HL-60 (cell line): Measurements from ENCODE around the gene PACSIN1.

Experiments
- CTCF ChIP-seq: IDR thresholded peaks from one replicate; pipeline ENCODE4 v1.5.1; 2011; ENCODE audit warnings: low read length, control low read depth, inconsistent platforms; ENCODE audit not compliant: insufficient read depth
- POLR2AphosphoS5 ChIP-seq: IDR thresholded peaks from 2 replicates; pipeline ENCODE4 v1.6.1; 2012; ENCODE audit warnings: low read depth
- REST ChIP-seq: IDR thresholded peaks from 2 replicates; pipeline ENCODE4 v1.6.1; 2012; ENCODE audit warnings: low read depth; ENCODE audit not compliant: insufficient replicate concordance

- no peak for TF ChIP-seq CTCF
- TF ChIP-seq POLR2AphosphoS5: no peak
- no peak for TF ChIP-seq REST
Measured at GRCh38 chr6:34558172-34558714, 92.4 kb downstream of the PACSIN1 start.
